Measurements from ENCODE around the gene CMTM4. TPM values are rescaled to one million over a fixed set of nuclear protein-coding genes. Genes with fewer than 3 reads are reported as not detected.

Gene CMTM4
- total and polyA plus RNA-seq, 2 of the 8 experiments (the other 6 are each of a cell fraction or from before 2014, with no cell fraction given): 35.3 to 51.7 TPM

GRCh38 chr16:66619534-66620428 lies 76.8 kb downstream of the CMTM4 start:
- Histone ChIP-seq H3K9me3 (ENCODE audit: insufficient read depth in 2 of 2, low read depth in 1 of 2, low read length in 1 of 2) (no peaks in the 10 kb centered on the region), H3K4me3 (ENCODE audit: extremely low read depth in 1 of 4, insufficient read depth in 2 of 4, low read depth in 3 of 4, low read length in 4 of 4) (no peak overlapping the region), H2AK5ac (ENCODE audit: low read depth, low read length) (no peak overlapping the region), H4K5ac (ENCODE audit: insufficient read length, low read depth, low read length) (no peak overlapping the region), H2AFZ (ENCODE audit: low read length) (no peak overlapping the region), H2BK12ac (ENCODE audit: low read depth, low read length) (no peak overlapping the region), H3K4ac (replicated peaks; ENCODE audit: insufficient read length, low read depth, low read length) (no peak overlapping the region), H3K4me2 (ENCODE audit: insufficient read depth in 1 of 2, low read depth in 2 of 2, low read length in 2 of 2) (no peak overlapping the region), H3K9ac (replicated peaks in 1 of 4; ENCODE audit: extremely low read depth in 1 of 4, low read depth in 3 of 4, low read length in 3 of 4) (no peak overlapping the region), H3K27me3 (replicated peaks in 1 of 4; ENCODE audit: control insufficient read depth in 3 of 4, extremely low read depth in 1 of 4, insufficient read depth in 3 of 4, low read length in 3 of 4) (no peaks in the 10 kb centered on the region), H3K36me3 (ENCODE audit: control insufficient read depth in 2 of 4, insufficient read depth in 4 of 4, low read length in 3 of 4) (peaks cover 3 to 33% (median 7%) of the 10 kb centered on the region in 4 experiments; a peak in 5 of 8 replicates), H3K79me1 (ENCODE audit: low read depth, low read length) (no peaks in the 10 kb centered on the region; the same call in 1 of the 2 replicates), H2BK20ac (ENCODE audit: low read length) (no peak overlapping the region), H3K56ac (replicated peaks; ENCODE audit: insufficient read length, low read depth, low read length) (no peak overlapping the region), H4K20me1 (replicated peaks in 1 of 2; ENCODE audit: control insufficient read depth in 1 of 2, insufficient read depth in 2 of 2, low read length in 2 of 2) (peaks cover 6 to 10% of the 10 kb centered on the region in 2 experiments), H2BK15ac (ENCODE audit: low read length) (no peak overlapping the region), H3K27ac (ENCODE audit: low read depth, low read length) (no peak overlapping the region), H4K91ac (replicated peaks; ENCODE audit: insufficient read length, low read length) (no peak overlapping the region), H3K18ac (ENCODE audit: extremely low read depth, low read length) (no peak overlapping the region), H2BK5ac (ENCODE audit: low read depth, low read length) (no peak overlapping the region), H3K14ac (ENCODE audit: insufficient read length) (no peak overlapping the region), H2BK120ac (replicated peaks; ENCODE audit: low read depth, low read length) (no peak overlapping the region), H3K4me1 (replicated peaks in 1 of 4; ENCODE audit: control insufficient read depth in 3 of 4, insufficient read depth in 4 of 4, low read length in 3 of 4) (peaks cover 3 to 14% (median 8%) of the 10 kb centered on the region in 4 experiments), H3K23ac (ENCODE audit: insufficient read length) (no peak overlapping the region), H4K8ac (ENCODE audit: extremely low read depth, insufficient read depth, low read length) (no peak overlapping the region; the same call in 1 of the 2 replicates), H3K79me2 (ENCODE audit: control insufficient read depth in 1 of 2, insufficient read depth in 2 of 2, low read length in 2 of 2) (no peaks in the 10 kb centered on the region), H3K23me2 (ENCODE audit: low read depth, low read length) (no peaks in the 10 kb centered on the region)
- no peak for FAIRE-seq
- TF ChIP-seq RBBP5 (IDR thresholded peaks at IDR 0.05; ENCODE audit: borderline replicate concordance, low read depth, low read length) (no peak), ASH2L (IDR thresholded peaks at IDR 0.05; ENCODE audit: low read length) (no peak), KDM4A (IDR thresholded peaks at IDR 0.05; ENCODE audit: low read depth, low read length, severe bottlenecking) (no peak)
- ChIA-PET POLR2A (ENCODE audit: partially characterized antibody) (interaction anchor here (0.9 to 1.2 kb wide), 2 partner anchors 11 to 17 kb away, joined by 3 to 6 read pairs; no protein-coding TSS in a partner anchor), CTCF (ENCODE audit: partially characterized antibody) (interaction anchor here (0.9 to 4.6 kb wide), 4 partner anchors 11 to 38 kb away, joined by 3 to 44 read pairs (median 8); no protein-coding TSS in a partner anchor)
- DNase-seq (ENCODE audit: low read depth in 1 of 2, low spot score in 2 of 2): no peak
- WGBS, 2 experiments (ENCODE audit: extremely low coverage in 1 of 2, insufficient coverage in 1 of 2, insufficient read length in 1 of 2, insufficient replicate concordance in 2 of 2, low coverage in 1 of 2, low lambda C conversion rate in 2 of 2, missing lambda C conversion rate in 1 of 2): 88% methylated on average over 12 of the region's 12 CpGs; no CpG with 5 or more reads in 1 of the 2 experiments

All from H1 (cell line).